Bronchial epithelial cell (primary cell): ENCODE data around the gene PAX4. TPM values are rescaled to one million over a fixed set of nuclear protein-coding genes. Genes with fewer than 3 reads are reported as not detected.

ENCODE experiments used
- DNase-seq: peaks from one replicate; pipeline ENCODE4 v3.0.0-alpha.2; 2010; ENCODE audit warnings: low read depth
- FAIRE-seq: peaks from 2 replicates; lab custom pipeline; 2011; peaks lifted over from hg19 to GRCh38; lab: Jason Lieb, UNC
- H3K27me3 ChIP-seq: 2 replicates; pipeline ENCODE4 v1.5.1; 2011; ENCODE audit warnings: low read length; ENCODE audit not compliant: control insufficient read depth, insufficient read depth
- H3K36me3 ChIP-seq: 2 replicates; pipeline ENCODE4 v1.5.1; 2011; ENCODE audit warnings: low read length; ENCODE audit not compliant: control insufficient read depth, insufficient read depth
- H3K4me3 ChIP-seq: 2 replicates; pipeline ENCODE4 v1.5.1; 2011; ENCODE audit warnings: mild to moderate bottlenecking, low read depth, low read length, control low read depth
- CTCF ChIP-seq: IDR thresholded peaks from 2 replicates; pipeline ENCODE4 v1.5.1; 2011; ENCODE audit warnings: mild to moderate bottlenecking, moderate library complexity, low read length, control low read depth, inconsistent platforms; ENCODE audit not compliant: insufficient read depth, severe bottlenecking
- total RNA-seq: library from RNA; depleted of rRNA; stranded (reverse); fragments of >200 nt; gene quantifications from 2 replicates; pipeline ENCODE4 v1.2.1, GENCODE V29; 2014

PAX4 gene
- total RNA-seq, 1 donor from 2014 or later, result not detected

GRCh38 chr7:127638197-127638596 is 20.3 kb upstream of the PAX4 start:
- TF ChIP-seq CTCF, result no peak
- Histone ChIP-seq H3K36me3 (no peaks in the 10 kb centered on the region), H3K4me3 (no peak overlapping the region), H3K27me3 (no peaks in the 10 kb centered on the region)
- DNase-seq, result no peak
- FAIRE-seq, result no peak

- no peak for TF ChIP-seq CTCF
- FAIRE-seq, result no peak
These were observed 17.8 kb upstream of the PAX4 start for GRCh38 chr7:127635659-127636285.

GRCh38 chr7:127632276-127632910 is 14.5 kb upstream of the PAX4 start:
- no peak for TF ChIP-seq CTCF
- H3K27me3 ChIP-seq, result no peaks in the 10 kb centered on the region
- H3K36me3 ChIP-seq, result no peaks in the 10 kb centered on the region
- no peak for DNase-seq
- no peak overlapping the region for H3K4me3 ChIP-seq
- FAIRE-seq, result no peak

More at GRCh38 chr7:127635659-127636285, 17.8 kb upstream of the PAX4 start:
- no peak for DNase-seq
- Histone ChIP-seq H3K27me3 (no peaks in the 10 kb centered on the region), H3K4me3 (no peak overlapping the region), H3K36me3 (no peaks in the 10 kb centered on the region)

GRCh38 chr7:127629268-127629854 is 11.4 kb upstream of the PAX4 start:
- H3K36me3 ChIP-seq, result no peaks in the 10 kb centered on the region
- TF ChIP-seq CTCF, result peak; percentile 57
- peaks cover 2% of the 10 kb centered on the region for H3K27me3 ChIP-seq
- DNase-seq (peak; percentile 21), FAIRE-seq (no peak)
- H3K4me3 ChIP-seq, result no peak overlapping the region

GRCh38 chr7:127628445-127628844 is 10.5 kb upstream of the PAX4 start:
- DNase-seq (no peak), FAIRE-seq (no peak)
- H3K36me3 ChIP-seq, result no peaks in the 10 kb centered on the region
- TF ChIP-seq CTCF, result no peak
- H3K27me3 ChIP-seq, result peaks cover 2% of the 10 kb centered on the region
- H3K4me3 ChIP-seq, result no peak overlapping the region
